Rectal smooth muscle tissue (tissue), 1 donor: ENCODE results near the gene NMRAL1.
A peak's percentile ranks its signal among the peaks of the same experiment; 100 is the strongest.

Experiments
- H3K27ac ChIP-seq: one replicate; pipeline ENCODE4 v1.7.0; 2013; ENCODE audit warnings: low read depth, low read length, inconsistent platforms
- H3K27me3 ChIP-seq: one replicate; pipeline ENCODE4 v1.7.0; 2013; ENCODE audit warnings: low read length; ENCODE audit not compliant: control insufficient read depth, insufficient read depth
- H3K36me3 ChIP-seq: one replicate; pipeline ENCODE4 v1.7.0; 2013; ENCODE audit warnings: low read length; ENCODE audit not compliant: control insufficient read depth, insufficient read depth
- H3K4me1 ChIP-seq: one replicate; pipeline ENCODE4 v1.7.0; 2013; ENCODE audit warnings: low read length; ENCODE audit not compliant: control insufficient read depth, insufficient read depth
- H3K4me3 ChIP-seq: one replicate; pipeline ENCODE4 v1.7.0; 2013; ENCODE audit warnings: low read length
- H3K9ac ChIP-seq: one replicate; pipeline ENCODE4 v1.7.0; 2013; ENCODE audit warnings: low read length

NMRAL1 gene

GRCh38 chr16:4450931-4451519 lies 23.4 kb downstream of the NMRAL1 start:
- Histone ChIP-seq H3K27me3 (no peaks in the 10 kb centered on the region), H3K27ac (no peak overlapping the region), H3K9ac (no peak overlapping the region), H3K4me3 (no peak overlapping the region), H3K4me1 (no peaks in the 10 kb centered on the region), H3K36me3 (peaks cover 52% of the 10 kb centered on the region)

- Histone ChIP-seq H3K4me3 (no peak overlapping the region), H3K36me3 (peaks cover 46% of the 10 kb centered on the region), H3K27me3 (no peaks in the 10 kb centered on the region), H3K27ac (no peak overlapping the region), H3K4me1 (no peaks in the 10 kb centered on the region), H3K9ac (no peak overlapping the region)
Observed at GRCh38 chr16:4450430-4450829, 24.0 kb downstream of the NMRAL1 start.

GRCh38 chr16:4443986-4444385 lies 30.4 kb downstream of the NMRAL1 start:
- no peak overlapping the region for H3K27ac ChIP-seq
- no peaks in the 10 kb centered on the region for H3K4me1 ChIP-seq
- no peaks in the 10 kb centered on the region for H3K27me3 ChIP-seq
- peaks cover 53% of the 10 kb centered on the region for H3K36me3 ChIP-seq
- no peak overlapping the region for H3K4me3 ChIP-seq
- no peak overlapping the region for H3K9ac ChIP-seq

GRCh38 chr16:4443271-4443670 lies 31.2 kb downstream of the NMRAL1 start:
- peaks cover 48% of the 10 kb centered on the region for H3K36me3 ChIP-seq

GRCh38 chr16:4442371-4442770 lies 32.1 kb downstream of the NMRAL1 start:
- no peak overlapping the region for H3K4me3 ChIP-seq
- peaks cover 50% of the 10 kb centered on the region for H3K36me3 ChIP-seq
- no peaks in the 10 kb centered on the region for H3K27me3 ChIP-seq
- no peak overlapping the region for H3K27ac ChIP-seq
- H3K9ac ChIP-seq = no peak overlapping the region
- no peaks in the 10 kb centered on the region for H3K4me1 ChIP-seq

More at GRCh38 chr16:4443271-4443670, 31.2 kb downstream of the NMRAL1 start:
- H3K4me1 ChIP-seq = no peaks in the 10 kb centered on the region
- H3K4me3 ChIP-seq = no peak overlapping the region
- no peak overlapping the region for H3K27ac ChIP-seq
- no peaks in the 10 kb centered on the region for H3K27me3 ChIP-seq
- H3K9ac ChIP-seq = no peak overlapping the region

- Histone ChIP-seq H3K27ac (no peak overlapping the region), H3K9ac (no peak overlapping the region), H3K36me3 (peaks cover 35% of the 10 kb centered on the region), H3K4me3 (no peak overlapping the region), H3K27me3 (no peaks in the 10 kb centered on the region), H3K4me1 (no peaks in the 10 kb centered on the region)
Observed at GRCh38 chr16:4437366-4437765, 37.1 kb downstream of the NMRAL1 start.

- no peak overlapping the region for H3K4me3 ChIP-seq
- no peaks in the 10 kb centered on the region for H3K27me3 ChIP-seq
- no peak overlapping the region for H3K27ac ChIP-seq
- no peak overlapping the region for H3K9ac ChIP-seq
- H3K36me3 ChIP-seq = peaks cover 23% of the 10 kb centered on the region
- H3K4me1 ChIP-seq = no peaks in the 10 kb centered on the region
Observed at GRCh38 chr16:4435337-4436067, 38.9 kb downstream of the NMRAL1 start.

- Histone ChIP-seq H3K4me3 (no peak overlapping the region), H3K27ac (no peak overlapping the region), H3K4me1 (no peaks in the 10 kb centered on the region), H3K9ac (no peak overlapping the region), H3K36me3 (peaks cover 16% of the 10 kb centered on the region), H3K27me3 (no peaks in the 10 kb centered on the region)
Observed at GRCh38 chr16:4433914-4434787, 40.3 kb downstream of the NMRAL1 start.

- H3K4me3 ChIP-seq = no peak overlapping the region
- no peaks in the 10 kb centered on the region for H3K27me3 ChIP-seq
- H3K9ac ChIP-seq = no peak overlapping the region
- H3K4me1 ChIP-seq = no peaks in the 10 kb centered on the region
- H3K36me3 ChIP-seq = peaks cover 16% of the 10 kb centered on the region
- no peak overlapping the region for H3K27ac ChIP-seq
Observed at GRCh38 chr16:4433228-4433627, 41.2 kb downstream of the NMRAL1 start.

- H3K27ac ChIP-seq = no peak overlapping the region
- H3K27me3 ChIP-seq = no peaks in the 10 kb centered on the region
- no peak overlapping the region for H3K9ac ChIP-seq
- H3K36me3 ChIP-seq = peaks cover 10% of the 10 kb centered on the region
- H3K4me3 ChIP-seq = no peak overlapping the region
- no peaks in the 10 kb centered on the region for H3K4me1 ChIP-seq
Observed at GRCh38 chr16:4431023-4431422, 43.4 kb downstream of the NMRAL1 start.

- H3K4me3 ChIP-seq = no peak overlapping the region
- H3K36me3 ChIP-seq = no peaks in the 10 kb centered on the region
- H3K9ac ChIP-seq = no peak overlapping the region
- H3K27me3 ChIP-seq = no peaks in the 10 kb centered on the region
- peaks cover 3% of the 10 kb centered on the region for H3K4me1 ChIP-seq
- H3K27ac ChIP-seq = no peak overlapping the region
Observed at GRCh38 chr16:4428500-4428899, 45.9 kb downstream of the NMRAL1 start.

- peaks cover 3% of the 10 kb centered on the region for H3K4me1 ChIP-seq
- no peaks in the 10 kb centered on the region for H3K27me3 ChIP-seq
- H3K9ac ChIP-seq = no peak overlapping the region
- H3K36me3 ChIP-seq = no peaks in the 10 kb centered on the region
- peak overlapping the region; percentile 100 for H3K4me3 ChIP-seq
- H3K27ac ChIP-seq = no peak overlapping the region
Observed at GRCh38 chr16:4426722-4427372, 47.6 kb downstream of the NMRAL1 start.
